ENCODE results near the gene TMC8. TPM values are rescaled to one million over a fixed set of nuclear protein-coding genes. Genes with fewer than 3 reads are reported as not detected.

Gene TMC8
- total RNA-seq, 1 donor from 2014 or later: 26.6 TPM

DNA sequence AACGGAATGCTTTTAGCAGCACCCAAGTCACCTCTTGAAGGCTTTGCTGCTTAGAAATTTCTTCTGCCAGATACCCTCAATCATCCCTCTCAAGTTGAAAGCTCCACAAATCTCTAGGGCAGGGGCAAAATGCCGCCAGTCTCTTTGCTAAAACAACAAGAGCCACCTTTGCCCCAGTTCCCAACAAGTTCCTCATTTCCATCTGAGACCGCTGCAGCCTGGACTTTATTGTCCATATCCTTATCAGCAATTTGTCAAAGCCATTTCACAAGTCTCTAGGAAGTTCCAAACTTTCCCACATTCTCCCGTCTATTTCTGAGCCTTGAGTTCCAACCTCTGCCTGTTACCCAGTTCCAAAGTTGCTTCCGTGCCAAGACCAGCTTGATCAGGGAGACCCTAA lies 29.5 kb upstream of the TMC8 start:
- TF ChIP-seq, protein P1, sequence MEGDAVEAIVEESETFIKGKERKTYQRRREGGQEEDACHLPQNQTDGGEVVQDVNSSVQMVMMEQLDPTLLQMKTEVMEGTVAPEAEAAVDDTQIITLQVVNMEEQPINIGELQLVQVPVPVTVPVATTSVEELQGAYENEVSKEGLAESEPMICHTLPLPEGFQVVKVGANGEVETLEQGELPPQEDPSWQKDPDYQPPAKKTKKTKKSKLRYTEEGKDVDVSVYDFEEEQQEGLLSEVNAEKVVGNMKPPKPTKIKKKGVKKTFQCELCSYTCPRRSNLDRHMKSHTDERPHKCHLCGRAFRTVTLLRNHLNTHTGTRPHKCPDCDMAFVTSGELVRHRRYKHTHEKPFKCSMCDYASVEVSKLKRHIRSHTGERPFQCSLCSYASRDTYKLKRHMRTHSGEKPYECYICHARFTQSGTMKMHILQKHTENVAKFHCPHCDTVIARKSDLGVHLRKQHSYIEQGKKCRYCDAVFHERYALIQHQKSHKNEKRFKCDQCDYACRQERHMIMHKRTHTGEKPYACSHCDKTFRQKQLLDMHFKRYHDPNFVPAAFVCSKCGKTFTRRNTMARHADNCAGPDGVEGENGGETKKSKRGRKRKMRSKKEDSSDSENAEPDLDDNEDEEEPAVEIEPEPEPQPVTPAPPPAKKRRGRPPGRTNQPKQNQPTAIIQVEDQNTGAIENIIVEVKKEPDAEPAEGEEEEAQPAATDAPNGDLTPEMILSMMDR (IDR thresholded peaks at IDR 0.05): no peak
- intact Hi-C loops (cut with DNase I): no loop called here
- Histone ChIP-seq H3K27me3 (no peaks in the 10 kb centered on the region), H3K27ac (no peak overlapping the region), H3K9me3 (no peaks in the 10 kb centered on the region), H3K36me3 (peaks cover 70% of the 10 kb centered on the region), H3K4me3 (no peak overlapping the region), H3K4me1 (no peaks in the 10 kb centered on the region)
- no peak for DNase-seq
- no peak for ATAC-seq

DNA sequence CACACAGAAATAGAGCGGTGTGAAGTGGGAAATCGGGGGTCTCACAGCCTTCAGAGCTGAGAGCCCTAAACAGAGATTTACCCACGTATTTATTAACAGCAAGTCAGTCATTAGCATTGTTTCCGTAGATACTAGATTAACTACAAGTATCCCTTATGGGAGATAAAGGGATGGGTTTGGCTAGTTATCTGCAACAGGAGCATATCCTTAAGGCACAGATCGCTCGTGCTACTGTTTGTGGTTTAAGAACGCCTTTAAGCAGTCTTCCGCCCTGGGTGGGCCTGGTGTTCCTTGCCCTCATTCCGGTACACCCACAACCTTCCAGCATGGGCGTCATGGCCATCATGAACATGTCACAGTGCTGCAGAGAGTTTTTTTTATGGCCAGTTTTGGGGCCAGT lies 29.0 kb upstream of the TMC8 start:
- H3K9me3 ChIP-seq: no peaks in the 10 kb centered on the region
- ATAC-seq (no peak), DNase-seq (no peak)
- no peaks in the 10 kb centered on the region for H3K27me3 ChIP-seq
- TF ChIP-seq, protein P1 (IDR thresholded peaks at IDR 0.05): no peak
- H3K36me3 ChIP-seq: peaks cover 70% of the 10 kb centered on the region
- H3K4me1 ChIP-seq: no peaks in the 10 kb centered on the region
- intact Hi-C loops (cut with DNase I): no loop called here
- no peak overlapping the region for H3K27ac ChIP-seq
- no peak overlapping the region for H3K4me3 ChIP-seq

DNA sequence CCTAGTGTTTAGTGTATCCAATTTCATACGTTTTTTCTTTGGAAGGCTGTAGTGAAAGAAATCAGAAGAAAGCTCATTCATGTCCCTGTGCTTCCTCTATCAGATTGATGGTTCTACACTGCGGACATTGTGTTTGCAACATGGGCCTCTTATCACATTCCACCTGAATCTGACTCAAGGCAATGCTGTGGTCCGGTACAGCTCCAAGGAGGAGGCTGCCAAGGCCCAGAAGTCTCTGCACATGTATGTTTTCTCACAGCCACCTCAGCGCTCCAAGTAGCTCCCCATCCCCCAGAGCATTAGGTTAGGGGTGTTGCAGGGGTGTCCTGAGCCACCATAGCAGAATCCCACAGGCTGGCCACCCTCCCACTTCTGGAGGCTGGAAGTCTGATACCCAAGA lies 27.3 kb upstream of the TMC8 start:
- Histone ChIP-seq H3K27ac (no peak overlapping the region), H3K9me3 (no peaks in the 10 kb centered on the region), H3K36me3 (peaks cover 65% of the 10 kb centered on the region), H3K27me3 (no peaks in the 10 kb centered on the region), H3K4me3 (no peak overlapping the region), H3K4me1 (no peaks in the 10 kb centered on the region)
- TF ChIP-seq, protein P1 (IDR thresholded peaks at IDR 0.05): no peak
- no peak for DNase-seq
- intact Hi-C loops (cut with DNase I): no loop called here
- ATAC-seq: no peak

DNA sequence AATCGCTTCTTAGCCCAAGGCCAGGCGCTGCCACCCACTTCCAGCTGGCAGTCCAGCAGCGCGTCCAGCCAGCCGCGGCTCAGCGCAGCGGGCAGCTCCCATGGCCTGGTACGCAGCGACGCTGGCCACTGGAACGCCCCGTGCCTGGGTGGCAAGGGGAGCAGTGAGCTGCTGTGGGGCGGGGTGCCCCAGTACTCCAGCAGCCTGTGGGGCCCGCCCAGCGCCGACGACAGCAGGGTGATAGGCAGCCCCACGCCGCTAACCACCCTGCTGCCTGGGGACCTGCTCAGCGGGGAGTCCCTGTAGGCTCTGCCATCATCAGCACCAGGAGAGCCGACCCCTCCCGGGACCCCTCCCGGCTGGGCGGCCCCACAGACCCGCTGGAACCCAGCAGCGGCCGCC lies 26.0 kb upstream of the TMC8 start:
- intact Hi-C loops (cut with DNase I): no loop called here
- DNase-seq (no peak), ATAC-seq (no peak)
- TF ChIP-seq, protein P1 (IDR thresholded peaks at IDR 0.05): no peak
- Histone ChIP-seq H3K4me1 (no peaks in the 10 kb centered on the region), H3K36me3 (peaks cover 64% of the 10 kb centered on the region), H3K4me3 (no peak overlapping the region), H3K27me3 (no peaks in the 10 kb centered on the region), H3K9me3 (no peaks in the 10 kb centered on the region), H3K27ac (no peak overlapping the region)

DNA sequence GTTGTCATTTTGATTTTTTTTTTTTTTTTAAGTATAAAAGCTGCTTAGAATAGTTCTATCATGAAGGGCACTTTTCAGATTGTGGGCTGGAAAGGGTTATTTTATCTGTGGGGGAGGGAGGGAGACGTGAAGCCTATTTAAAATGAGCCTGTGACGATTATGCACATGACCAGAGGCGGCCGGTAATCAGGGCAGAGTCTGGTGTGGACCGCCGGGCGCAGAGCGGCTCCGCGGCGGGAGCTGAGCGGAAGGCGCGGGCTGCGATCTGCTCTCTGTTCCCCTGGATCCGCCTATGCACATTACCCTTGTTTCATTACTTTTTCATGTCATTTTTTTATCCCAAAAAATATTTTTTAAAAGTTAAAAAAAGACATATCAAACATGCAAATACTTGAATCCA lies 25.5 kb upstream of the TMC8 start:
- Histone ChIP-seq H3K4me3 (no peak overlapping the region), H3K27ac (no peak overlapping the region), H3K4me1 (no peaks in the 10 kb centered on the region), H3K9me3 (no peaks in the 10 kb centered on the region), H3K27me3 (no peaks in the 10 kb centered on the region), H3K36me3 (peaks cover 63% of the 10 kb centered on the region)
- TF ChIP-seq, protein P1 (IDR thresholded peaks at IDR 0.05): no peak
- intact Hi-C loops (cut with DNase I): no loop called here
- DNase-seq (no peak), ATAC-seq (no peak)

DNA sequence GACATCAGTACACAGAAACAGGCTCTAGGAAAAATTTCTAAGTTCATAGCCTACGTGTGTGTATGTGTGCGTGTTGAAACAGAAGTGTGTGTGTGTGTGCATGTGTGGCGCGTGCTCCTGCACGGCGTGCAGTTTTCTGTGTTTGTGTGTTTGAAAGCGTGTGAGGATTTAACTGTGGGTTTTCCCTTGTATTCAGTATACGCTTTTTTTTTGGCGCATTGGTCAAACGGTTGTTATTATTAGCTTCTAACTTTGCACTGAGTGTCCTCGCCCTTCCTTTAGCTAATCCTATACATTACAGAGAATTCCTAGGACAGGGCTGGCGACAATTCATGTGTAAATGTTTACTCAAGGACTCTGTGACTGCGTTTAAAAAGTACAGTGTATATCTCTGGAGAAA lies 25.0 kb upstream of the TMC8 start:
- Histone ChIP-seq H3K27ac (no peak overlapping the region), H3K36me3 (peaks cover 64% of the 10 kb centered on the region), H3K4me3 (no peak overlapping the region), H3K27me3 (no peaks in the 10 kb centered on the region), H3K4me1 (no peaks in the 10 kb centered on the region), H3K9me3 (no peaks in the 10 kb centered on the region)
- TF ChIP-seq, protein P1 (IDR thresholded peaks at IDR 0.05): no peak
- intact Hi-C loops (cut with DNase I): no loop called here
- ATAC-seq: no peak
- no peak for DNase-seq
